HL-60 (cell line): ENCODE data around the gene SLC4A5.
A peak's percentile ranks its signal among the peaks of the same experiment; 100 is the strongest.

Experiments
- DNase-seq, 2 experiments: peaks; one replicate each; pipeline ENCODE4 v3.0.0-alpha.2; 2010 to 2020; ENCODE audit warnings: low read depth in 1 of 2, low spot score in 1 of 2
- H3K27ac ChIP-seq: fragments of 250-450 bp; sonication (Bioruptor Pico); replicated peaks from 2 replicates; pipeline ENCODE4 v1.5.1; 2020; ENCODE audit warnings: mild to moderate bottlenecking, moderate library complexity
- H3K27me3 ChIP-seq: fragments of 250-450 bp; sonication (Bioruptor Pico); 2 replicates; pipeline ENCODE4 v1.5.1; 2021; ENCODE audit warnings: mild to moderate bottlenecking, moderate library complexity; ENCODE audit not compliant: insufficient read depth, poor library complexity, severe bottlenecking
- H3K4me3 ChIP-seq: replicated peaks from 2 replicates; pipeline ENCODE4 v1.5.1; 2011; ENCODE audit warnings: mild to moderate bottlenecking, control low read depth, low read length; ENCODE audit not compliant: insufficient read depth
- CTCF ChIP-seq: IDR thresholded peaks from one replicate; pipeline ENCODE4 v1.5.1; 2011; ENCODE audit warnings: low read length, control low read depth, inconsistent platforms; ENCODE audit not compliant: insufficient read depth
- GABPA ChIP-seq: IDR thresholded peaks from 2 replicates; pipeline ENCODE4 v1.6.1; 2012; ENCODE audit warnings: low read depth
- POLR2AphosphoS5 ChIP-seq: IDR thresholded peaks from 2 replicates; pipeline ENCODE4 v1.6.1; 2012; ENCODE audit warnings: low read depth
- REST ChIP-seq: IDR thresholded peaks from 2 replicates; pipeline ENCODE4 v1.6.1; 2012; ENCODE audit warnings: low read depth; ENCODE audit not compliant: insufficient replicate concordance
- SPI1 ChIP-seq: IDR thresholded peaks from 2 replicates; pipeline ENCODE4 v1.6.1; 2012; ENCODE audit warnings: low read depth, mild to moderate bottlenecking, borderline replicate concordance

Gene SLC4A5

GRCh38 chr2:74201596-74201995 is 141.6 kb downstream of the SLC4A5 start:
- DNase-seq = no peak
- no peak overlapping the region for H3K4me3 ChIP-seq
- no peaks in the 10 kb centered on the region for H3K27me3 ChIP-seq
- no peak overlapping the region for H3K27ac ChIP-seq
- TF ChIP-seq POLR2AphosphoS5 (no peak), CTCF (no peak), SPI1 (no peak), GABPA (no peak)

GRCh38 chr2:74201196-74201595 is 142.0 kb downstream of the SLC4A5 start:
- H3K4me3 ChIP-seq = peak overlapping the region; percentile 7; the same call in 1 of the 2 replicates
- no peak for DNase-seq
- H3K27ac ChIP-seq = no peak overlapping the region
- TF ChIP-seq GABPA (no peak), SPI1 (no peak), POLR2AphosphoS5 (no peak), REST (no peak)
- no peaks in the 10 kb centered on the region for H3K27me3 ChIP-seq

GRCh38 chr2:74199871-74200305 is 143.3 kb downstream of the SLC4A5 start:
- no peak for TF ChIP-seq SPI1
- TF ChIP-seq CTCF = no peak
- no peak for TF ChIP-seq GABPA
- no peak for TF ChIP-seq POLR2AphosphoS5
- TF ChIP-seq REST = no peak
- H3K4me3 ChIP-seq = peak overlapping the region; percentile 92
- DNase-seq = no peak
- no peaks in the 10 kb centered on the region for H3K27me3 ChIP-seq
- peak overlapping the region; percentile 98 for H3K27ac ChIP-seq

- peak in 1 of 2 experiments; percentile 19 for DNase-seq
- Histone ChIP-seq H3K27ac (peak overlapping the region; percentile 98), H3K27me3 (no peaks in the 10 kb centered on the region), H3K4me3 (peak overlapping the region; percentile 92)
- peak; percentile 2 for TF ChIP-seq REST
- TF ChIP-seq POLR2AphosphoS5 = no peak; the same call in 1 of the 2 replicates
Observed at GRCh38 chr2:74199275-74199701, 143.9 kb downstream of the SLC4A5 start.
